Kidney (tissue), 14 donors: ENCODE measurements around the gene TTBK2. TPM values are rescaled to one million over a fixed set of nuclear protein-coding genes. Genes with fewer than 3 reads are reported as not detected.

Experiments used
- DNase-seq, 5 donors: peaks; one replicate each; pipeline ENCODE4 v3.0.0-alpha.2; 2013 to 2020
- FAIRE-seq: peaks from 2 replicates; lab custom pipeline; 2012; peaks lifted over from hg19 to GRCh38; lab: Jason Lieb, UNC
- H3K27ac ChIP-seq, 2 donors: one replicate each; pipeline ENCODE4 v1.7.0; 2013; ENCODE audit warnings: low read depth in 2 of 2, low read length in 2 of 2, inconsistent platforms in 1 of 2
- H3K27me3 ChIP-seq: one replicate; pipeline ENCODE4 v1.7.1; 2013; ENCODE audit warnings: low read length, inconsistent platforms; ENCODE audit not compliant: control insufficient read depth, insufficient read depth
- H3K36me3 ChIP-seq, 3 donors: one replicate each; pipeline versions ENCODE4 v1.7.0 to v1.7.1; 2013; ENCODE audit warnings: low read length in 3 of 3, control low read depth in 1 of 3, inconsistent platforms in 1 of 3; ENCODE audit not compliant: insufficient read depth in 3 of 3, control insufficient read depth in 2 of 3
- H3K4me1 ChIP-seq, 3 donors: one replicate each; pipeline versions ENCODE4 v1.7.0 to v1.7.1; 2013; ENCODE audit warnings: low read length in 3 of 3, inconsistent platforms in 1 of 3, low read depth in 1 of 3; ENCODE audit not compliant: control insufficient read depth in 2 of 3, insufficient read depth in 2 of 3
- H3K4me3 ChIP-seq, 3 donors: one replicate each; pipeline versions ENCODE4 v1.7.0 to v1.8.1; 2013; ENCODE audit warnings: low read length in 3 of 3, control low read depth in 1 of 3, inconsistent platforms in 1 of 3
- H3K9ac ChIP-seq, 3 donors: one replicate each; pipeline versions ENCODE4 v1.7.0 to v1.7.1; 2013; ENCODE audit warnings: low read length in 3 of 3, control low read depth in 1 of 3, inconsistent platforms in 1 of 3
- H3K9me3 ChIP-seq, 3 donors: one replicate each; pipeline versions ENCODE4 v1.7.0 to v1.7.1; 2013; ENCODE audit warnings: low read length in 3 of 3, control low read depth in 1 of 3, inconsistent platforms in 1 of 3; ENCODE audit not compliant: control insufficient read depth in 2 of 3, insufficient read depth in 1 of 3
- intact Hi-C: fragments of 100-400 bp; cut with DNase I; formaldehyde crosslinking; loops from one replicate; pipeline ENCODE4 v1.11.1; 2022
- polyA plus RNA-seq: library from polyadenylated mRNA; stranded (reverse); fragments of 350-450 nt; fragmentation: Illumina TruSeq; extraction: RNeasy Lipid Tissue Mini Kit (QIAGEN cat#74804); gene quantifications from one replicate; pipeline ENCODE4 v1.2.3, GENCODE V29; 2014; ENCODE audit warnings: low read depth, low replicate concordance; ENCODE audit not compliant: insufficient read depth
- total RNA-seq: library from RNA; stranded (reverse); fragmentation: NEBNext Ultra II Directional; extraction: Animal tissue kit (Norgen Biotek cat#: 25700); gene quantifications from one replicate; pipeline ENCODE4 v1.2.1, GENCODE V29; 2021
- TF ChIP-seq, protein P1 (sequence below): IDR thresholded peaks from 3 replicates; pipeline ENCODE4 v1.5.1; 2012; ENCODE audit warnings: mild to moderate bottlenecking, moderate library complexity, borderline replicate concordance; ENCODE audit not compliant: insufficient read depth; ENCODE audit errors: extremely low read depth
- donor health status: control.
- donor health status: control.
- donor health status: control.
- donor health status: control.
- donor health status: control.
- donor health status: DM: yes; HTN: yes; CAD: no.
- donor health status: Normal renal cell carcinoma (clear cell type).

The TTBK2 gene
- total and polyA plus RNA-seq, 2 donors from 2014 or later, result 1.9 to 19.1 TPM

GRCh38 chr15:42737529-42738328, 182.8 kb downstream of the TTBK2 start:
- Histone ChIP-seq H3K9me3 (no peaks in the 10 kb centered on the region), H3K27ac (peak overlapping the region; percentile 71 to 83), H3K27me3 (no peaks in the 10 kb centered on the region), H3K36me3 (peaks cover 2 to 11% (median 10%) of the 10 kb centered on the region in 3 donors), H3K9ac (peak overlapping the region; percentile 26 to 90 (median 90)), H3K4me3 (peak overlapping the region; percentile 51 to 75 (median 72)), H3K4me1 (peaks cover 0 to 8% (median 0%) of the 10 kb centered on the region in 3 donors)
- intact Hi-C loops, result no loop called here
- FAIRE-seq (no peak), DNase-seq (no peak)
- TF ChIP-seq, protein P1, sequence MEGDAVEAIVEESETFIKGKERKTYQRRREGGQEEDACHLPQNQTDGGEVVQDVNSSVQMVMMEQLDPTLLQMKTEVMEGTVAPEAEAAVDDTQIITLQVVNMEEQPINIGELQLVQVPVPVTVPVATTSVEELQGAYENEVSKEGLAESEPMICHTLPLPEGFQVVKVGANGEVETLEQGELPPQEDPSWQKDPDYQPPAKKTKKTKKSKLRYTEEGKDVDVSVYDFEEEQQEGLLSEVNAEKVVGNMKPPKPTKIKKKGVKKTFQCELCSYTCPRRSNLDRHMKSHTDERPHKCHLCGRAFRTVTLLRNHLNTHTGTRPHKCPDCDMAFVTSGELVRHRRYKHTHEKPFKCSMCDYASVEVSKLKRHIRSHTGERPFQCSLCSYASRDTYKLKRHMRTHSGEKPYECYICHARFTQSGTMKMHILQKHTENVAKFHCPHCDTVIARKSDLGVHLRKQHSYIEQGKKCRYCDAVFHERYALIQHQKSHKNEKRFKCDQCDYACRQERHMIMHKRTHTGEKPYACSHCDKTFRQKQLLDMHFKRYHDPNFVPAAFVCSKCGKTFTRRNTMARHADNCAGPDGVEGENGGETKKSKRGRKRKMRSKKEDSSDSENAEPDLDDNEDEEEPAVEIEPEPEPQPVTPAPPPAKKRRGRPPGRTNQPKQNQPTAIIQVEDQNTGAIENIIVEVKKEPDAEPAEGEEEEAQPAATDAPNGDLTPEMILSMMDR, result no peak

- H3K27me3 ChIP-seq, result no peaks in the 10 kb centered on the region
- peak within 1 kb of the TSS; percentile 52 to 90 (median 90) for H3K9ac ChIP-seq
- H3K27ac ChIP-seq, result peak within 1 kb of the TSS; percentile 71 to 83
- TF ChIP-seq, protein P1, result no peak
- FAIRE-seq (no peak), DNase-seq (peak; percentile 91 to 97 (median 94))
- no peaks in the 10 kb centered on the region for H3K9me3 ChIP-seq
- intact Hi-C loops, result no loop called here
- H3K36me3 ChIP-seq, result peaks cover 2 to 19% (median 11%) of the 10 kb centered on the region in 3 donors
- H3K4me1 ChIP-seq, result peaks cover 0 to 8% (median 0%) of the 10 kb centered on the region in 3 donors
- peak within 1 kb of the TSS; percentile 72 to 75 (median 72) for H3K4me3 ChIP-seq
Measured at GRCh38 chr15:42736793-42737528, 183.6 kb downstream of the TTBK2 start, which contains the start of gene CDAN1. Gene CDAN1 (minus strand): TSS chr15:42737128. CDS start chr15:42737102, 26 bp downstream.

DNA sequence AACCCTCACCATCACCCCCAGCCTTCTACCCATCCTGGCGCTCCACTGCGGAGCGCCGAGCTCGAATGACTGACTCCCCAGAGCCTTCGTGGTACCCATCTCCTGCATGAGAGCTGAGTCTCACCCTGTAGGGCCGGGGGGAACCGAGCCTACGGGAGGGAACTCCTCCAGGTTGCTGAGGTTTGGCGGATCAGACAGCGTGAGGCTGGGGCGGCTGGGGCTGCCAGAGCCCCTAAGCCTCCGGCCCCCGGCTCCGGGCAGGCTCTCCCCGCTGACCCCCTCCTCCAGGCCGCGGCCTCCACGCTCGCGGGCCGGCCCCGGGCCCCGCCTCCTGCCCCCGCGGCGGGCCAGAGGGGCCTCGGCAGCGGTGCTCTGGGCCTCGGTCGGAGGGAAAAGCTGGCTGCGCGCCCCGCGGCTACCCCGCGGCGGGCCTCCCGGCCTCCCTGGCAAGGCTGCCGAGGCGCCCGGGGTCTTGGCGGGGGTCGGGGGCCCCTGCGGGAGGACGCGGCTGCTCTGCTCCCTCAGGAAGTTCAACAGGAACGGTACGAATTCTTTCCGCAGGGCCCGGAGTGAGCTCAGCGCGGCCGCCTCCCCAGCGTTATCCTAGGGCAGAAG, 184.3 kb downstream of the TTBK2 start:
- H3K36me3 ChIP-seq, result peaks cover 2 to 23% (median 17%) of the 10 kb centered on the region in 3 donors
- peaks cover 0 to 8% (median 0%) of the 10 kb centered on the region in 3 donors for H3K4me1 ChIP-seq
- DNase-seq, result peak in 2 of 5 donors; percentile 13 to 46
- H3K27ac ChIP-seq, result no peak overlapping the region
- intact Hi-C loops, result no loop called here
- H3K9ac ChIP-seq, result peak overlapping the region in 1 of 3 donors; percentile 28
- no peak for FAIRE-seq
- H3K4me3 ChIP-seq, result peak overlapping the region; percentile 54 to 75 (median 72)
- H3K27me3 ChIP-seq, result no peaks in the 10 kb centered on the region
- no peaks in the 10 kb centered on the region for H3K9me3 ChIP-seq
- TF ChIP-seq, protein P1, result no peak
